ENCODE measurements around the gene ACACA. TPM values are rescaled to one million over a fixed set of nuclear protein-coding genes. Genes with fewer than 3 reads are reported as not detected.
A peak's percentile ranks its signal among the peaks of the same experiment; 100 is the strongest.

The ACACA gene
- total RNA-seq, 1 donor = 89.4 TPM

DNA sequence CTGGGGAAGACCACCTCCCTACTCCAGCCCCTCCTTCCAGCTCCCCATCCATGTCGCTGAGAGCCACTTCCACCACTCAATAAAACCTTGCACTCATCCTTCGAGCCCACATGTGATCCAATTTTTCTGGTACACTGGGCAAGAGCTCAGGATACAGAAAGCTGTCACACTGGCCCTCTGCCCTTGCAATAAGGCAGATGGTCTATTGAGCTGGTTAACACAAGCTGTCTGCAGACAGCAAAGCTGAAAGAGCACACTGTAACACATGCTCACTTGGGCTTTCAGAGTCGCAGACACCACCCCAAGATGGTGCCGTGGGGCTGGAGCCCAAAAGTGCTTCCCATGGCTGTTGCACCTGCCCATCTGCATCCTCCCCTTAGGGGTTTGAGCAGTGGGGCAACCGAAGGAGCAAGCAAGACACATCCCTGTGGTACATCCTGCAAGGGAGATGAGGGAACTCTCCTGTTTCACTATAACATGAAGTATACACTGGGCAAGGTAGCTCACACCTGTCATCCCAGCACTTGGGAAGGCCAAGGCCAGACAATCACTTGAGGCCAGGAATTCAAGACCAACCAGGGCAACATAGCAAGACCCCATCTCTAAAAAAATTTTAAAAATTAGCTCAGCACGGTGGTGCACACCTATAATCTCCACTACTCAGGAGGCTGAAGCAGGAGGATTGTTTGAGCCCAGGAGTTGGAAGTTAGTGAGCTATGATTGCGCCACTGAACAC is 83.6 kb downstream of the ACACA start:
- TF ChIP-seq, protein P1, sequence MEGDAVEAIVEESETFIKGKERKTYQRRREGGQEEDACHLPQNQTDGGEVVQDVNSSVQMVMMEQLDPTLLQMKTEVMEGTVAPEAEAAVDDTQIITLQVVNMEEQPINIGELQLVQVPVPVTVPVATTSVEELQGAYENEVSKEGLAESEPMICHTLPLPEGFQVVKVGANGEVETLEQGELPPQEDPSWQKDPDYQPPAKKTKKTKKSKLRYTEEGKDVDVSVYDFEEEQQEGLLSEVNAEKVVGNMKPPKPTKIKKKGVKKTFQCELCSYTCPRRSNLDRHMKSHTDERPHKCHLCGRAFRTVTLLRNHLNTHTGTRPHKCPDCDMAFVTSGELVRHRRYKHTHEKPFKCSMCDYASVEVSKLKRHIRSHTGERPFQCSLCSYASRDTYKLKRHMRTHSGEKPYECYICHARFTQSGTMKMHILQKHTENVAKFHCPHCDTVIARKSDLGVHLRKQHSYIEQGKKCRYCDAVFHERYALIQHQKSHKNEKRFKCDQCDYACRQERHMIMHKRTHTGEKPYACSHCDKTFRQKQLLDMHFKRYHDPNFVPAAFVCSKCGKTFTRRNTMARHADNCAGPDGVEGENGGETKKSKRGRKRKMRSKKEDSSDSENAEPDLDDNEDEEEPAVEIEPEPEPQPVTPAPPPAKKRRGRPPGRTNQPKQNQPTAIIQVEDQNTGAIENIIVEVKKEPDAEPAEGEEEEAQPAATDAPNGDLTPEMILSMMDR (IDR thresholded peaks at IDR 0.05; ENCODE audit: insufficient read depth, low read depth, low read length) = no peak
- H3K4me3 ChIP-seq (ENCODE audit: low read depth, low read length) = no peak overlapping the region
- no peak for DNase-seq (ENCODE audit: low read depth)

DNA sequence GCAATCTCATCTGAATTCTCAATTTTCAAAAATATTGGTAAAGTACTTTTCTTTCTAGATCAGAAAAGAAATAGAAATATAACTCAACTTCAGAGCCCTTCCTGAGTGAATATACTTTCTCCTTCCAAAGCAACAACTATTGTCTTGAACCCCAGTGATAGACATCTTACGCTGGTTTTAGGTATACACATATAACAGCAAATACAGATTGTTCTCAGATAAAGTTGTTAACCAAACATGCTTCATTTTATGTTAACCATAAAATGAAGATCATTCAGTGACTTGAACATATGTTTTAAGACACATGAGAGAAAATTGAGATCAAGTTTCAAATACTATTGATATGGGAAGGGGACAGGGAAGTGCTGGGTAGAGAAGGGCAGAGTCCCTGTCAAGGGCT is 84.5 kb downstream of the ACACA start:
- TF ChIP-seq, protein P1 (IDR thresholded peaks at IDR 0.05; ENCODE audit: insufficient read depth, low read depth, low read length) = no peak
- DNase-seq (ENCODE audit: low read depth) = no peak
- H3K4me3 ChIP-seq (ENCODE audit: low read depth, low read length) = no peak overlapping the region

DNA sequence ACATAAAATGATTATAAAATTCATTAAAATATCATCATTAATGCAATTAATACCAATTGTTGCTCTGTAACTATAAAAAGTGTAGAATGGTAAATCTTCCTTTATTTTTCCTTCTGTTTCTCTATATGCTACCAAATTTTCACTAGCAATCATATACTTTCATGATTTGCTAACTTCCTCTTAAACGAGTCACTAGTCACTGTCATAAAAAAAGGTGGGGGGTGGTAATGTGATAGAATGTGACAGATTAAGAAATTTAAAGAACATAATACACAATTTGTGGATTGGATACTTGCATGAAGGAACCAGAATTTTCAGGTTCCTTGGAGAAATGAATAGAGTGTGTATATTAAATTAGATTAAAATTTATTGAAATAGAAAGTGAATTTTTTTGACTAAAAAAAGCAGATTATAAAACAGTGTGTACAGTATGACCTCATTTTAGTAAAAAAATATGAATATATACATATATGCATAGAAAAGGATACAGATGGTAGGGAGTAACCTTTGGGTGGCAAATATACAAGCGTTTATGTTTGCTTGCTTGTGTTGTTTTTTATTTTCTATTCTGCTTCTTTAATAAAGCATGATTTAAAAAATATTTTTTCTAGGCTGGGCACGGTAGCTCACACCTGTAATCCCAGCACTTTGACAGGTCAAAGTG is 87.6 kb downstream of the ACACA start:
- no peak for DNase-seq (ENCODE audit: low read depth)
- TF ChIP-seq, protein P1 (IDR thresholded peaks at IDR 0.05; ENCODE audit: insufficient read depth, low read depth, low read length) = no peak
- H3K4me3 ChIP-seq (ENCODE audit: low read depth, low read length) = no peak overlapping the region

DNA sequence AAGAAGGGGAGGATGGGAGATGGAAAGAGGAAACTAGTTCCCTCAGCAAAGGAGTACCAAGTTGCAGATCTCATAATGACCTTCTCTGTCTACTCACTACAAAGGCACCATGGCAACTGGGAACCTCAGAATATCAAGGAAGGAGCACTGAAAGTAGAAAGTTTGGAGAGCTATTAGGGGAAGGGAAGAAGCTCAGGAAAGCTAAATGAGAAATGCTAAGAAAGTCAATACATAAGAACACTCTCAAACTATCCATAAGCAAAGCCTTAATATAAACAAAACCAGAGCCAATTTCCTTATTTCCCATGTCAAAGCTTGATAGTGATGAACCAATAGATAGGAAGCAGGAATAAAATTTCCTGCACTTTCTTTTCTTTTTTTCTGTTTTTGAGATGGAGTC is 88.8 kb downstream of the ACACA start:
- no peak overlapping the region for H3K4me3 ChIP-seq (ENCODE audit: low read depth, low read length)
- DNase-seq (ENCODE audit: low read depth) = no peak
- TF ChIP-seq, protein P1 (IDR thresholded peaks at IDR 0.05; ENCODE audit: insufficient read depth, low read depth, low read length) = no peak

DNA sequence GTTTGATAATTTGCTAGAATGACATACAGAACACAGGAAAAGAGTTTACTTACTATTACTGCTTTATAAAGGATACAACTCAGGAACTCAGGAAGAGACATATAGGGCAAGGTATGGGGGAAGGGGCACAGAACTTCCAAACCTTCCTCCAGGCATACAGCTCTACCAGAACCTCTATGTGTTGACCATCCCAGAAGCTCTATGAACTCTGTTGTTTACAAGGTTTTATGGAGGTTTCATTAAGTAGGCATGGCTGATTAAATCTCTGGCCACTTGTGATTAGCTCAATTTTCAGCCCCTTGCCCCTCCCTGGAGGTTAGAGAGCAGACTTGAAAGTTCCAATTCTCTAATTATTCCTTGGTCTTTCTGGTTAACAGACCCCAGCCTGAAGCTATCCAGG is 91.0 kb downstream of the ACACA start:
- no peak overlapping the region for H3K4me3 ChIP-seq (ENCODE audit: low read depth, low read length)
- TF ChIP-seq, protein P1 (IDR thresholded peaks at IDR 0.05; ENCODE audit: insufficient read depth, low read depth, low read length) = no peak
- no peak for DNase-seq (ENCODE audit: low read depth)

DNA sequence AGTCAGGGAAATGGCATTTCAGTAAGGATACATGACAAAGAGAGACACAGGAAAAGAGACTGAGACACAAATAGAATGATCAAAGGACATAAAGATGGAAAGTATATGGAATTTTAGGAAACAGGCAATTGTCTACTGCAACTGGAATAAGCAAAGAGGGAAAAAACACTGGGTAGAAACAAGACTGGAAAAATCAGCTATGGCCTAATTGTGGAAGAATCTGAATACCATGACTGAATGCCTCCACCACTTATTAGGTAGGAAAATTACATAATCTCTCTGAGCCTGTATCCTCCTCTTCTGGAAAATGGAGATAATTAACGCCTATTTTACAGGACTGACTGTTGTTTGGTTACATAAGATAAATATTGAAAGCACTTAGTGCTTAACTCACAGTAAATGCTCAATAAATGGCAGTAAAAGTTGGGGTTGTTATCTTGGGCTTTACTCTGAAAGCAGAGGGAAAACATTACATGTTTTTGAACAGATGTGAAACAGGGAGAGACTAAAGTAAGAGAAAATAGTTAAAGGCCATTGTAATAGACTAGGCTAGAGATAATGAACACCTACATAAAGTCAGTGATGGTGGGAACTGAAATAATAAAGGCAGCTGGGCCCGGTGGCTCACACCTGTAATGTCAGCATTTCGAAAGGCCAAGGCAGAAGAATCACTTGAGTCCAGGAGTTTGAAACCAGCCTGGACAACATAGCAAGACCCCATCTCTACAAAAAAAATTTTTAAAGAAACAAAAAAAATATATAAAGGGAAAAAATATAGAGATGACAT is 94.3 kb downstream of the ACACA start:
- TF ChIP-seq, protein P1 (IDR thresholded peaks at IDR 0.05; ENCODE audit: insufficient read depth, low read depth, low read length) = no peak
- no peak overlapping the region for H3K4me3 ChIP-seq (ENCODE audit: low read depth, low read length)
- peak; percentile 56 for DNase-seq (ENCODE audit: low read depth)

All from fibroblast of villous mesenchyme (primary cell).